CD8-positive, alpha-beta memory T cell (primary cell): ENCODE measurements around the gene NUP153. TPM values are rescaled to one million over a fixed set of nuclear protein-coding genes. Genes with fewer than 3 reads are reported as not detected.
A peak's percentile ranks its signal among the peaks of the same experiment; 100 is the strongest.
"Not testable (repeated sequence)": the region's sequence is repeated elsewhere in the genome, so short reads cannot be mapped to it uniquely, and the experiment has no call there.

Experiments
- CTCF ChIA-PET: fragments of 350-600 bp; sonication (Branson Sonifier 250); formaldehyde crosslinking; loops from one replicate; lab custom pipeline; 2021; ENCODE audit warnings: antibody characterized with exemption; lab: Charles Lee
- POLR2A ChIA-PET: fragments of 350-600 bp; sonication (Branson Sonifier 250); formaldehyde crosslinking; loops from one replicate; lab custom pipeline; 2021; ENCODE audit warnings: antibody characterized with exemption; lab: Charles Lee
- DNase-seq, 5 donors: peaks; one replicate each; pipeline versions ENCODE4 v3.0.0 to v3.0.0-alpha.2; 2020 to 2022; ENCODE audit warnings: mixed read lengths in 1 of 5
- H3K27ac ChIP-seq: one replicate; pipeline ENCODE4 v1.7.0; 2013; ENCODE audit warnings: low read depth, mild to moderate bottlenecking, low read length, moderate library complexity
- H3K27me3 ChIP-seq: 2 replicates; pipeline ENCODE4 v1.7.0; 2013; ENCODE audit warnings: low read length, mild to moderate bottlenecking; ENCODE audit not compliant: insufficient read depth, poor library complexity, severe bottlenecking
- H3K36me3 ChIP-seq: 2 replicates; pipeline ENCODE4 v1.7.0; 2013; ENCODE audit warnings: mild to moderate bottlenecking, low read length, moderate library complexity; ENCODE audit not compliant: insufficient read depth
- H3K4me1 ChIP-seq: 2 replicates; pipeline ENCODE4 v1.7.0; 2013; ENCODE audit warnings: mild to moderate bottlenecking, low read length, moderate library complexity; ENCODE audit not compliant: insufficient read depth
- H3K4me3 ChIP-seq: 2 replicates; pipeline ENCODE4 v1.7.0; 2013; ENCODE audit warnings: mild to moderate bottlenecking, low read length
- H3K9me3 ChIP-seq: 2 replicates; pipeline ENCODE4 v1.7.0; 2013; ENCODE audit warnings: mild to moderate bottlenecking, low read length
- H3K27ac Mint-ChIP-seq, 8 donors: one replicate each; pipeline ENCODE4 v1.8.0; 2020 to 2021; ENCODE audit warnings: mixed read lengths in 8 of 8, mild to moderate bottlenecking in 6 of 8, inconsistent platforms in 3 of 8, moderate library complexity in 3 of 8
- H3K27me3 Mint-ChIP-seq, 2 donors: one replicate each; pipeline ENCODE4 v1.8.0; 2020 to 2021; ENCODE audit warnings: mixed read lengths in 2 of 2, mild to moderate bottlenecking in 1 of 2, moderate library complexity in 1 of 2
- H3K36me3 Mint-ChIP-seq, 3 donors: one replicate each; pipeline ENCODE4 v1.8.0; 2020 to 2021; ENCODE audit warnings: mixed read lengths in 3 of 3, inconsistent platforms in 1 of 3, mild to moderate bottlenecking in 1 of 3
- H3K4me1 Mint-ChIP-seq, 3 donors: one replicate each; pipeline ENCODE4 v1.8.0; 2020 to 2021; ENCODE audit warnings: mixed read lengths in 3 of 3, inconsistent platforms in 1 of 3, mild to moderate bottlenecking in 1 of 3
- H3K4me3 Mint-ChIP-seq, 7 donors: one replicate each; pipeline ENCODE4 v1.8.0; 2020 to 2021; ENCODE audit warnings: mixed read lengths in 7 of 7, mild to moderate bottlenecking in 6 of 7, moderate library complexity in 4 of 7, inconsistent platforms in 2 of 7
- H3K9me3 Mint-ChIP-seq, 5 donors: one replicate each; pipeline ENCODE4 v1.8.0; 2020 to 2022; ENCODE audit warnings: mixed read lengths in 5 of 5, mild to moderate bottlenecking in 3 of 5, moderate library complexity in 2 of 5, inconsistent platforms in 1 of 5
- polyA plus RNA-seq: library from polyadenylated mRNA; unstranded; fragments of 300-500 nt; fragmentation: Illumina TruSeq; gene quantifications from one replicate; pipeline ENCODE4 v1.2.3, GENCODE V29; 2021
- total RNA-seq, 2 experiments: library from RNA; stranded (reverse); gene quantifications; one replicate each; pipeline ENCODE4 v1.2.3, GENCODE V29; 2021

NUP153 gene
- total and polyA plus RNA-seq, 3 experiments from 2014 or later, result 4.3 to 104 (median 97.4) TPM

GRCh38 chr6:17584241-17584803 lies 122.4 kb downstream of the NUP153 start:
- Histone ChIP-seq H3K36me3 (no peaks in the 10 kb centered on the region), H3K27ac (no peak overlapping the region), H3K27me3 (no peaks in the 10 kb centered on the region), H3K4me3 (no peak overlapping the region), H3K9me3 (no peaks in the 10 kb centered on the region), H3K4me1 (peaks cover 5% of the 10 kb centered on the region)
- DNase-seq, result peak in 2 of 5 donors; percentile 32 to 50
- ChIA-PET CTCF (interaction anchor here (0.6 to 4.2 kb wide), 9 partner anchors 18 to 428 kb away, joined by 3 to 24 read pairs (median 3); partner anchors contain the start of gene NUP153), POLR2A (interaction anchor here (0.6 kb wide), 1 partner anchor 123 kb away, joined by 3 read pairs; the partner anchor contains the start of gene NUP153)
- peak overlapping the region in 1 of 8 donors; percentile 14 for H3K27ac Mint-ChIP-seq
- peaks cover 11 to 12% (median 12%) of the 10 kb centered on the region in 3 donors for H3K4me1 Mint-ChIP-seq
- no peaks in the 10 kb centered on the region for H3K36me3 Mint-ChIP-seq
- H3K9me3 Mint-ChIP-seq, result no peaks in the 10 kb centered on the region
- H3K27me3 Mint-ChIP-seq, result peaks cover 2 to 16% of the 10 kb centered on the region in 2 donors
- H3K4me3 Mint-ChIP-seq, result peak overlapping the region in 1 of 7 donors; percentile 9

- H3K4me3 Mint-ChIP-seq, result peak overlapping the region in 1 of 7 donors; percentile 9
- Histone ChIP-seq H3K27me3 (no peaks in the 10 kb centered on the region), H3K27ac (no peak overlapping the region), H3K9me3 (no peaks in the 10 kb centered on the region), H3K4me3 (no peak overlapping the region), H3K4me1 (peaks cover under 1% of the 10 kb centered on the region), H3K36me3 (no peaks in the 10 kb centered on the region)
- peaks cover 2 to 16% of the 10 kb centered on the region in 2 donors for H3K27me3 Mint-ChIP-seq
- no peak for DNase-seq
- H3K9me3 Mint-ChIP-seq, result no peaks in the 10 kb centered on the region
- POLR2A ChIA-PET, result interaction anchor here (0.6 kb wide), 1 partner anchor 123 kb away, joined by 3 read pairs; the partner anchor contains the start of gene NUP153
- CTCF ChIA-PET, result interaction anchor here (0.6 to 4.2 kb wide), 9 partner anchors 18 to 427 kb away, joined by 3 to 24 read pairs (median 3); partner anchors contain the start of gene NUP153
- peaks cover 9 to 10% (median 10%) of the 10 kb centered on the region in 3 donors for H3K4me1 Mint-ChIP-seq
- H3K27ac Mint-ChIP-seq, result no peak overlapping the region
- H3K36me3 Mint-ChIP-seq, result no peaks in the 10 kb centered on the region
Observed at GRCh38 chr6:17583811-17584210, 122.9 kb downstream of the NUP153 start.

- CTCF ChIA-PET, result interaction anchor here (0.7 to 2.9 kb wide), 5 partner anchors 63 to 234 kb away, joined by 3 to 10 read pairs (median 4); no protein-coding TSS in a partner anchor
Observed at GRCh38 chr6:17581282-17581681, 125.4 kb downstream of the NUP153 start.

GRCh38 chr6:17580518-17581048 lies 126.1 kb downstream of the NUP153 start:
- Histone ChIP-seq H3K27me3 (no peaks in the 10 kb centered on the region), H3K27ac (no peak overlapping the region), H3K9me3 (no peaks in the 10 kb centered on the region), H3K4me1 (no peaks in the 10 kb centered on the region), H3K36me3 (no peaks in the 10 kb centered on the region), H3K4me3 (no peak overlapping the region)
- Mint-ChIP-seq H3K27ac (peak overlapping the region in 1 of 8 donors; percentile 23), H3K4me3 (peak overlapping the region; percentile 56 to 78 (median 76)), H3K9me3 (peaks cover 4 to 12% (median 9%) of the 10 kb centered on the region in 5 donors), H3K4me1 (peaks cover 4 to 5% (median 5%) of the 10 kb centered on the region in 3 donors), H3K27me3 (peaks cover 5 to 20% of the 10 kb centered on the region in 2 donors), H3K36me3 (no peaks in the 10 kb centered on the region)
- POLR2A ChIA-PET, result no interaction called here
- DNase-seq, result peak in 3 of 5 donors; percentile 6 to 48 (median 30)
- CTCF ChIA-PET, result interaction anchor here (0.9 to 2.9 kb wide), 4 partner anchors 63 to 235 kb away, joined by 3 to 10 read pairs (median 6); no protein-coding TSS in a partner anchor

More at GRCh38 chr6:17581282-17581681, 125.4 kb downstream of the NUP153 start:
- peaks cover 4 to 12% (median 9%) of the 10 kb centered on the region in 5 donors for H3K9me3 Mint-ChIP-seq
- POLR2A ChIA-PET, H3K27ac ChIP-seq, H3K4me3 ChIP-seq, H3K36me3 Mint-ChIP-seq, H3K36me3 ChIP-seq, H3K9me3 ChIP-seq, H3K4me1 Mint-ChIP-seq, H3K27me3 ChIP-seq, H3K4me1 ChIP-seq: not testable (repeated sequence)
- H3K4me3 Mint-ChIP-seq, result peak overlapping the region in 5 of 7 donors; percentile 56 to 78 (median 63)
- peak in 1 of 5 donors; percentile 12 for DNase-seq
- peak overlapping the region in 1 of 8 donors; percentile 55 for H3K27ac Mint-ChIP-seq
- H3K27me3 Mint-ChIP-seq, result peaks cover 5 to 20% of the 10 kb centered on the region in 2 donors

- peaks cover 0 to 2% (median 0%) of the 10 kb centered on the region in 3 donors for H3K4me1 Mint-ChIP-seq
- peaks cover 0 to 3% (median 0%) of the 10 kb centered on the region in 3 donors for H3K36me3 Mint-ChIP-seq
- peak overlapping the region in 2 of 7 donors; percentile 1 to 32 for H3K4me3 Mint-ChIP-seq
- no peaks in the 10 kb centered on the region for H3K36me3 ChIP-seq
- H3K9me3 Mint-ChIP-seq, result peaks cover 4 to 12% (median 9%) of the 10 kb centered on the region in 5 donors
- H3K27ac Mint-ChIP-seq, result no peak overlapping the region
- POLR2A ChIA-PET, result no interaction called here
- no peak overlapping the region for H3K27ac ChIP-seq
- CTCF ChIA-PET, result no interaction called here
- DNase-seq, result no peak
- H3K27me3 Mint-ChIP-seq, result peaks cover 12 to 40% of the 10 kb centered on the region in 2 donors
- no peaks in the 10 kb centered on the region for H3K27me3 ChIP-seq
- H3K9me3 ChIP-seq, result no peaks in the 10 kb centered on the region
- no peaks in the 10 kb centered on the region for H3K4me1 ChIP-seq
- H3K4me3 ChIP-seq, result no peak overlapping the region
Observed at GRCh38 chr6:17577059-17577458, 129.7 kb downstream of the NUP153 start.

- Mint-ChIP-seq H3K27me3 (peaks cover 12 to 40% of the 10 kb centered on the region in 2 donors), H3K9me3 (peaks cover 4 to 12% (median 9%) of the 10 kb centered on the region in 5 donors), H3K4me1 (no peaks in the 10 kb centered on the region), H3K36me3 (peaks cover 0 to 3% (median 0%) of the 10 kb centered on the region in 3 donors), H3K4me3 (no peak overlapping the region), H3K27ac (no peak overlapping the region)
- H3K4me3 ChIP-seq, result no peak overlapping the region
- H3K36me3 ChIP-seq, result no peaks in the 10 kb centered on the region
- DNase-seq, result no peak
- no peaks in the 10 kb centered on the region for H3K9me3 ChIP-seq
- ChIA-PET CTCF (no interaction called here), POLR2A (no interaction called here)
- no peaks in the 10 kb centered on the region for H3K4me1 ChIP-seq
- H3K27ac ChIP-seq, result no peak overlapping the region
- no peaks in the 10 kb centered on the region for H3K27me3 ChIP-seq
Observed at GRCh38 chr6:17574866-17575560, 131.7 kb downstream of the NUP153 start.

- POLR2A ChIA-PET, result no interaction called here
- no peaks in the 10 kb centered on the region for H3K27me3 ChIP-seq
Observed at GRCh38 chr6:17565399-17565798, 141.3 kb downstream of the NUP153 start.

More at GRCh38 chr6:17565399-17565798, 141.3 kb downstream of the NUP153 start:
- H3K4me3 Mint-ChIP-seq, result no peak overlapping the region
- Histone ChIP-seq H3K36me3 (no peaks in the 10 kb centered on the region), H3K4me3 (no peak overlapping the region), H3K27ac (no peak overlapping the region), H3K4me1 (no peaks in the 10 kb centered on the region), H3K9me3 (no peaks in the 10 kb centered on the region)
- H3K27ac Mint-ChIP-seq, result no peak overlapping the region
- DNase-seq, result no peak
- peaks cover 0 to 16% of the 10 kb centered on the region in 2 donors for H3K27me3 Mint-ChIP-seq
- peaks cover 11 to 26% (median 16%) of the 10 kb centered on the region in 5 donors for H3K9me3 Mint-ChIP-seq
- CTCF ChIA-PET, result no interaction called here
- peaks cover 0 to 2% (median 0%) of the 10 kb centered on the region in 3 donors for H3K36me3 Mint-ChIP-seq
- no peaks in the 10 kb centered on the region for H3K4me1 Mint-ChIP-seq
